GM12875 (cell line): Measurements from ENCODE around the gene RUNDC1.
A peak's percentile ranks its signal among the peaks of the same experiment; 100 is the strongest.

ENCODE experiments used
- H3K4me3 ChIP-seq: one replicate; pipeline ENCODE4 v1.5.1; 2011; ENCODE audit warnings: low read depth, low read length, control low read depth
- TF ChIP-seq, protein P1 (sequence below): IDR thresholded peaks from 2 replicates; pipeline ENCODE4 v1.5.1; 2011; ENCODE audit warnings: low read depth, mild to moderate bottlenecking, control low read depth, inconsistent platforms, low read length, moderate library complexity, borderline replicate concordance; ENCODE audit not compliant: insufficient read depth

RUNDC1 gene

DNA sequence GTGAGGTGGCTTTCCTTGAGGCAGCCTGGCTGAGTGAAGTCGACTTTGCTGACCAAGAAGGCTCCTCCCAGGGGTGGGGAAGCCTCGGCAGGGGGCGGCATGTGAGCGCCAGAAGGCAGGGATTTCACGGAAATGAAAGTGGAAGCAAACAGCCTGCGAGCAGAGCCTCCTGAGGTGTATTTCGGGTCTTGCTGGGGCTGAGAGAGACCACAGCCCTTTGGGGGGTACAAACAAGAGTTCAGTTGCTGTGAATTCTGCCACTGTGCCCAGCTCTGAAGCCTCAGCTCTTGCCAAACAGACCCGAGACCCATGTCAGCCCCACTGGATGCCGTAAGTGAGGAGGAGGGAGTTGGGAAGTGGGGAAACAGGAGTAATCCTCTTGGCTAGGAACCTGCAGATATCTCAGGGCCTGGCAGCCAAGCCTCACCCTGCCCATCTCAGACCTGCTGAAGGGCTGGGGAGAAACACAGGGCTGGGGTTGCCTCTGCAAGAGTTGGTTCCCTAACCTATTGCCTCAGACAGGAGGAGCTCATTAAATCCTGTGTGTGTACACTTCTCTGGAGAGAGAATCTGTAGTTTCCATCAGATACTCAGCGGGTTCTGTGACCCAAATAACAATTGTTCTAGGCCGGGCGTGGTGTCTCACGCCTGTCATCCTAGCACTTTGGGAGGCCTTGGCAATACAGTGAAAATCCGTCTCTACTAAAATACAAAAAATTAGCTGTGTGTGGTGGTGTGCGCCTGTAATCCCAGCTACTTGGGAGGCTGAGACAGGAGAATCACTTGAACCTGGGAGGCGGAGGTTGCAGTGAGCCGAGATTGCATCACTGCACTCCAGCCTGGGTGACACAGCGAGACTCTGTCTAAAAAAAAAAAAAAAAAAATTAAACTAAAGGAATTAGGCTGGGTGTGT is 26.5 kb downstream of the RUNDC1 start, which contains the start of gene IFI35:
IFI35 (plus strand) TSS at position 146 of the 913 bp plus-strand sequence; CDS start at position 310, 164 bp downstream.
- peak within 1 kb of the TSS; percentile 73 for H3K4me3 ChIP-seq
- TF ChIP-seq, protein P1, sequence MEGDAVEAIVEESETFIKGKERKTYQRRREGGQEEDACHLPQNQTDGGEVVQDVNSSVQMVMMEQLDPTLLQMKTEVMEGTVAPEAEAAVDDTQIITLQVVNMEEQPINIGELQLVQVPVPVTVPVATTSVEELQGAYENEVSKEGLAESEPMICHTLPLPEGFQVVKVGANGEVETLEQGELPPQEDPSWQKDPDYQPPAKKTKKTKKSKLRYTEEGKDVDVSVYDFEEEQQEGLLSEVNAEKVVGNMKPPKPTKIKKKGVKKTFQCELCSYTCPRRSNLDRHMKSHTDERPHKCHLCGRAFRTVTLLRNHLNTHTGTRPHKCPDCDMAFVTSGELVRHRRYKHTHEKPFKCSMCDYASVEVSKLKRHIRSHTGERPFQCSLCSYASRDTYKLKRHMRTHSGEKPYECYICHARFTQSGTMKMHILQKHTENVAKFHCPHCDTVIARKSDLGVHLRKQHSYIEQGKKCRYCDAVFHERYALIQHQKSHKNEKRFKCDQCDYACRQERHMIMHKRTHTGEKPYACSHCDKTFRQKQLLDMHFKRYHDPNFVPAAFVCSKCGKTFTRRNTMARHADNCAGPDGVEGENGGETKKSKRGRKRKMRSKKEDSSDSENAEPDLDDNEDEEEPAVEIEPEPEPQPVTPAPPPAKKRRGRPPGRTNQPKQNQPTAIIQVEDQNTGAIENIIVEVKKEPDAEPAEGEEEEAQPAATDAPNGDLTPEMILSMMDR: peak; percentile 41; the same call in 1 of the 2 replicates

DNA sequence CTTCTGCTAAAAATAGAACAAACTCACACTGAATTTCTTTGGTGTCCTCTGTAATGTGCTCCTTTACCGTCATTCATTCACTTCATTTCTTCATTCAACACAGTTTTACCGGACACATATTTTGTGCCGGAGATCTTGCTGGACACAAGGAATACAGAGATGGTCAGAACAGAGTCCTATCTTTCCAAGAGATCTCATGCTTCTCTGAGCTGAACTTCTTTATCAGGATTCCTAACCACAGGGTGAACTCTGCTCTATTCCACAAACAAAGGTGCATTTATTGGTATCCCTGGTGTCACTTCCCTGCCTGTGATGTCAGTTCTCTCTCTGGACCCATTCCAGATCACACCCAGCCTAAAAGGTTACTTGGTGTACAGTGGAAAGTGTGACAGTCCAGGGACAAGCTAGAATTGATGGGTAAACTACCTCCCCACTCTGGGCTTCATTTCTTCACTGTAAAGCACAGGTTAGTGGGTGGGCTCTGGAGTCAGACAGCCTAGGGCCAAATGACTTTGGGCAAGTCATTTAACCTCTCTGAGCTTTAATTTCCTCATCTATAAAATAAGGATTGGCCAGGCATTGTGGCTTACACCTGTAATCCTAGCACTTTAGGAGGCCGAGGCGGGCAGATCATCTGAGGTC is 30.4 kb downstream of the RUNDC1 start:
- TF ChIP-seq, protein P1: no peak

DNA sequence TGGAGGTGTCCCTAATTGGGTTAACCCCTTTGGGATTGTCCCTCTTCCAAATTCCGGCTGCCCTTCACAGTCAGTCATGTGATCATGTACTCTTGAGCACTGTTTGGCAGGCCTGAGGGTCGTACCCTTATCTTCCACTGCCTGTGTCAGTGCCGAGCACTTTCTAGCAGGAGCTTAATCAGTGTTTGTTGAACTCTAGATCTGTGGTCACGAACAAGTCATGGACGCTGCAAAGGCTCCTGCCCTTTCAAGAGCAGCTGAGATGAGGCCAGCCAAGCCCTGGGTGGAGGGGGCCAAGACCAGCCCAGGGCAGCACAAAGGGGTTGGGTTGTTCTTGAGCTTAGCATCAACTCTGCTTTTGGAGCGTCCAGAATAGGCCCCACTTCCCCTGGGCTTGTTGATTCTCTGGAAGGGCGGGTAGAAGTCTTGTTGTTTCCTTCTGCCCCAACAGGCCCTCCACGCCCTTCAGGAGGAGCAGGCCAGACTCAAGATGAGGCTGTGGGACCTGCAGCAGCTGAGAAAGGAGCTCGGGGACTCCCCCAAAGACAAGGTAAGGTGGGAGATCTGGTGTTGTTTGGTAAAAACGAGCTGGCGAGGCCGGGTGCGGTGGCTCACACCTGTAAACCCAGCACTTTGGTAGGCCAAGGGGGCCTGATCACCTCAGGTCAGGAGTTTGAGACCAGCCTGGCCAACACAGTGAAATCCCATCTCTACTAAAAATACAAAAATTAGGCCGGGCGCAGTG is 31.5 kb downstream of the RUNDC1 start:
- H3K4me3 ChIP-seq: no peak overlapping the region
- TF ChIP-seq, protein P1: no peak

More for the DNA sequence above, 30.4 kb downstream of the RUNDC1 start:
- no peak overlapping the region for H3K4me3 ChIP-seq

DNA sequence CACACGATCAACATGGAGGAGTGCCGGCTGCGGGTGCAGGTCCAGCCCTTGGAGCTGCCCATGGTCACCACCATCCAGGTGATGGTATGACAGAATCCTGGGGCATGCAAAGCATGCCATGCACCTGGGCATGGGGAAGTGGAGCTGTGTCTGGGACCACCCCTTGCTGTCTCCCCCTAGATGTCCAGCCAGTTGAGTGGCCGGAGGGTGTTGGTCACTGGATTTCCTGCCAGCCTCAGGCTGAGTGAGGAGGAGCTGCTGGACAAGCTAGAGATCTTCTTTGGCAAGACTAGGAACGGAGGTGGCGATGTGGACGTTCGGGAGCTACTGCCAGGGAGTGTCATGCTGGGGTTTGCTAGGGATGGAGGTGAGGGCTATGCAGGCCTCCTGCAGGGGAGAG is 32.9 kb downstream of the RUNDC1 start:
- TF ChIP-seq, protein P1: no peak

DNA sequence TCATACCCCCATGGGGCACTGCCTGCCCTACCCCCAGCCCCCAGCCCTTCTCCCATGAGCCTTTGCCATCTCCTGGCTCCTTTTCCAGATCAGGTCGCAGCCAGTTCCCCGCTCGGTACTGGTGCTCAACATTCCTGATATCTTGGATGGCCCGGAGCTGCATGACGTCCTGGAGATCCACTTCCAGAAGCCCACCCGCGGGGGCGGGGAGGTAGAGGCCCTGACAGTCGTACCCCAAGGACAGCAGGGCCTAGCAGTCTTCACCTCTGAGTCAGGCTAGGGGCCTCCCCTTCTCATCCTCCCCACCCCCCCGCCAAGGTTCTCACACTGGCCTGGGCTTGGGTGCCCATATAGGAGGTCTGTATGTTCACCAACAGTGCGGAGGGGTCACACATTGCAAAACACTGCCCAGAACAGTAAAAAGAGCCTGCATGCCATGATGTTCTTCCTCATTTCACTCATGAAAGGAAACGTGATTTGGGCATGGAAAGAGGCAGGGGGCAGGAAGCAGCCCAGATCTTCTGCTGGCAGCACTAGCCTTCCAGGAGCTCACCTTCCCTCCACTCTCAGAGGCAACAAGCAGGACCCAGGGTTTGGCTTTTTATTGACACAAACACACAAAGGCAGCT is 33.8 kb downstream of the RUNDC1 start:
- H3K4me3 ChIP-seq: no peak overlapping the region
- TF ChIP-seq, protein P1: no peak

More for the DNA sequence above, 32.9 kb downstream of the RUNDC1 start:
- H3K4me3 ChIP-seq: no peak overlapping the region

DNA sequence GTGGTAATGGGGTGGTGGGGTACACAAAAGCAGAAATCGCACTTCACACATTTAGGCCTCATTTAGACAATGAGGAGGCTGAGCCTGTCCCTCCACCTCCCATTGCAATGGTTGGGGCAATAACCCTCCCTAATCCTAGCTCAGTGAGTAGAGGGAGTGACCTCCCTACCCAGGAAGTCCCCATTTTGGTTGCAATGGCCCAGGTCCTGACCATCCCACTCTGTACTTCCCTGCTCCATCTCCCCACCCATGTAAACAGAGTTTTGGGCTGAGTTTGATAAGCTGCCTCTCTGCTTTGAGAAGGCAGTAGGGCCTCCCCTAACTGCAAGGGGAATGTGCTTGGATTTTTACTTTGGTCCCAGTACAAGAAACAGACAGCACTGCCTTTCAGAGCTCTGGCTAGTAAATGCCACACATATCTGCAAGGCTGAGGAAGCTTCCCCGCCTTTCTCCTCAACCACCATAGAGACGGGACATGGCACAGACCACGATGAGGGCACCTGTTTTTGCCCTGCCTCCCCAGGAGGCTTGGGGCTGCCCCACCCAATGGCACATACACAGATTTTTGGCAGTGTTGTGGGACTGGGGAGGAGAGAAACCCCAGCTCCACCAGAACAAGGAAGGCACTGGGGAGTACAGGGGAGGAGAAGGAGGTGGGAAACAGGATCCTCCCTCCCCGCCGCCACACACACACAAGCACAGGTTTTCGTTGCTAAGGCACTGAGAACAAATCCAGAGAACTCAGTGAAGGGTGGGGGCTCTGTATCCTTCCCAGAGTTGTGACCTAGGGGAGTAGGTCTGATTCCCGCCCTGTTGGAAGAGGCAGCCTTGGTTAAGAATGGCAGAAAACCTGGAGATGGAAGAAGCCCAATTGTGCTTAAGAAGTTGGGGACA is 34.5 kb downstream of the RUNDC1 start:
- no peak overlapping the region for H3K4me3 ChIP-seq

More for the DNA sequence above, 34.5 kb downstream of the RUNDC1 start:
- TF ChIP-seq, protein P1: no peak
